ENCODE results near the gene ACO2. TPM values are rescaled to one million over a fixed set of nuclear protein-coding genes. Genes with fewer than 3 reads are reported as not detected.
"Not testable (repeated sequence)": the region's sequence is repeated elsewhere in the genome, so short reads cannot be mapped to it uniquely, and the experiment has no call there.

Gene ACO2
- total RNA-seq, 1 experiment from 2014 or later = 72.0 TPM

GRCh38 chr22:41561788-41562187, 92.9 kb downstream of the ACO2 start:
- no peak for DNase-seq (ENCODE audit: extremely low read depth, low read depth)

GRCh38 chr22:41562461-41562860, 93.5 kb downstream of the ACO2 start:
- no peak for DNase-seq (ENCODE audit: extremely low read depth, low read depth)

- DNase-seq (ENCODE audit: extremely low read depth, low read depth) = no peak
Measured at GRCh38 chr22:41563051-41563711, 94.3 kb downstream of the ACO2 start.

GRCh38 chr22:41564563-41564962, 95.6 kb downstream of the ACO2 start:
- DNase-seq (ENCODE audit: extremely low read depth, low read depth) = no peak

- DNase-seq (ENCODE audit: extremely low read depth, low read depth) = no peak
Measured at GRCh38 chr22:41565403-41566054, 96.6 kb downstream of the ACO2 start.

- DNase-seq (ENCODE audit: extremely low read depth, low read depth) = no peak
Measured at GRCh38 chr22:41567512-41567768, 98.5 kb downstream of the ACO2 start.

DNA sequence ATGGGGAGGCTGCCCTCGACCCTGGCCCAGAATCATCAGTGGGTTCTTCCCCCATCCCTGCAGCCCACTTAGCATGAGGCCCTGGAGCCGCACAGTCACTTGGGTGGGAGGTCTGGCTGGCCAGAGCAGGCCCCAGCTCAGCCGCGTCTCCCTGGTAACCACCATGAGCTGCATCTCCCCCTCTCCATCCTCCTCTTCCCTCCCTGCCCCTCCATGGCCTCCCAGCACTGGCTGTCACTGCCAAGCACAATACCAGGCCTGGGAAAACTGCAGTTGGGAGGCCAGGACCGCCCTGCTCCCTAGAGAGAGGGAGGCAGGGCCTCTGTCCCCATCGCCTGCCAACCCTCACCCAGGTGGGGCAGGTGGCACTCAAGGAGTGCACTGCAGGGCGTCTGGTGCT, 99.9 kb downstream of the ACO2 start:
- DNase-seq (ENCODE audit: extremely low read depth, low read depth) = no peak

DNA sequence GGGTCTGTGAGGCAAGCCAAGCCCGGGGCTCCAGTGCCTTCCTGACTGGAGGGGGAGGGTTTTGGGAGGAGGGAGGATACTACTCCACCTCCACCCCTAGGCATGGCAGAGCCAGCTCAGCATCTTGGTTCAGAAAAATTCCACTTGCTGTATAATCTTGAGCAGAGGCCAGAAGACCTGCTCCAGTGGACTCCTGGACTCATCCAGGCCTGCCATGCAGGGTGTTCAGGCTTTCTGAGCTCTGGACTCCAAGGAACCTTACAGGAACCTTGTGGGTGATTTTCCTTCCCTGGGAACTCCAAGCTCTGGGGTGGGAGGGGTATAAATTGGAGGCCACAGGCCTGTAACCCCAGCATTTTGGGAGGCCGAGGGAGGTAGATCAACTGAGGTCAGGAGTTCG, 101.3 kb downstream of the ACO2 start:
- DNase-seq (ENCODE audit: extremely low read depth, low read depth) = no peak

DNA sequence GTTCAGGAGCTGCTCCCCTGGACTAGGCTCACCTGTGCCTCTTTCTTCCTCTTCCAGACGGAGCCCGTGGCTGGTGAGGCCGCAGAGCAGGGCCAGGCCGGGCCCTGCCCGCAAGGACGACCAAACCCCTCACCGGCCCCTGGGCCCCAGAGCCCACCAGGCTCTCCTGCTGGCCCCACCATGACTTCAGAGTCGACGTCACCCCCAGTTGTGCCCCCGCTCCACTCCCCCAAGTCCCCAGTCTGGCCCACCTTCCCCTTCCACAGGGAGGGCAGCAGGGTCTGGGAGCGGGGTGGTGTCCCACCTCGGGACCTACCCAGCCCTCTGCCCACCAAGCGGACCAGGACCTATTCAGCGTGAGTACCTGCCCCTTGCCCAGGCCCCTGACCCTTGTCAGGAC, 102.9 kb downstream of the ACO2 start:
- DNase-seq (ENCODE audit: extremely low read depth, low read depth) = no peak

DNA sequence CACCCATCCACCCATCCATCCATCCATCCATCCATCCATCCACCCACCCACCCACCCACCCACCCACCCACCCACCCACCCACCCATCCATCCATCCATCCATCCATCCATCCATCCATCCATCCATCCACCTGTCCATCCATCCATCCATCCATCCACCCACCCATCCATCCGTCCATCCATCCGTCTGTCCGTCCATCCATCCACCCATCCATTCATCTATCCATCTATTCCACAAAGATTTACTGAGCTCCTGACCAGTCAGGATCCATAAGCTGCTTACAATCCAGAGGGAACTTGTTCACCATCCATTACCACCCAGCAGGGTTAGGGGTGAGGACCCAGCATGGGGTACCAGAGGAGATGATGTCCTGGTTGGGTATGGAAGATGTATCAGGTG, 103.4 kb downstream of the ACO2 start:
- not testable (repeated sequence) for DNase-seq (ENCODE audit: extremely low read depth, low read depth)

GRCh38 chr22:41573677-41574076, 104.8 kb downstream of the ACO2 start:
- no peak for DNase-seq (ENCODE audit: extremely low read depth, low read depth)

- no peak for DNase-seq (ENCODE audit: extremely low read depth, low read depth)
Measured at GRCh38 chr22:41574847-41575381, 106.0 kb downstream of the ACO2 start.

GRCh38 chr22:41575533-41575932, 106.6 kb downstream of the ACO2 start:
- DNase-seq (ENCODE audit: extremely low read depth, low read depth) = no peak

- DNase-seq (ENCODE audit: extremely low read depth, low read depth) = peak; percentile 42
Measured at GRCh38 chr22:41576877-41577276, 108.0 kb downstream of the ACO2 start.

- DNase-seq (ENCODE audit: extremely low read depth, low read depth) = no peak
Measured at GRCh38 chr22:41578114-41578513, 109.2 kb downstream of the ACO2 start.

Other genes starting within 250 kb of the ACO2 start
- 0.09 and 0.15 TPM in 2 replicates for gene CHADL, start 228.2 kb upstream of the ACO2 start, total RNA-seq (2014; rRNA removed; shearing (Covaris generic))
- gene RANGAP1, start 182.9 kb upstream of the ACO2 start, total RNA-seq (2014; rRNA removed; shearing (Covaris generic)) = 44.2 and 47.0 TPM in 2 replicates
- 23.5 and 23.7 TPM in 2 replicates for gene ZC3H7B, start 167.6 kb upstream of the ACO2 start, total RNA-seq (2014; rRNA removed; shearing (Covaris generic))
- 1.1 and 1.6 TPM in 2 replicates for gene TEF, start 87.2 kb upstream of the ACO2 start, total RNA-seq (2014; rRNA removed; shearing (Covaris generic))
- 16.1 and 18.2 TPM in 2 replicates for gene TOB2, start 22.3 kb upstream of the ACO2 start, total RNA-seq (2014; rRNA removed; shearing (Covaris generic))
- 66.8 and 69.2 TPM in 2 replicates for gene PHF5A, start 425 bp upstream of the ACO2 start, total RNA-seq (2014; rRNA removed; shearing (Covaris generic))
- 10.8 and 12.3 TPM in 2 replicates for gene POLR3H, start 75.4 kb downstream of the ACO2 start, total RNA-seq (2014; rRNA removed; shearing (Covaris generic))
- gene CSDC2, start 91.9 kb downstream of the ACO2 start, total RNA-seq (2014; rRNA removed; shearing (Covaris generic)) = not detected in 2 replicates
- 9.5 and 14.4 TPM in 2 replicates for gene PMM1, start 120.7 kb downstream of the ACO2 start, total RNA-seq (2014; rRNA removed; shearing (Covaris generic))
- gene DESI1, start 151.9 kb downstream of the ACO2 start, total RNA-seq (2014; rRNA removed; shearing (Covaris generic)) = 26.3 and 32.4 TPM in 2 replicates
- 329 and 336 TPM in 2 replicates for gene XRCC6, start 152.2 kb downstream of the ACO2 start, total RNA-seq (2014; rRNA removed; shearing (Covaris generic))
- gene SNU13, start 219.8 kb downstream of the ACO2 start, total RNA-seq (2014; rRNA removed; shearing (Covaris generic)) = 105 and 113 TPM in 2 replicates
- gene MEI1, start 230.4 kb downstream of the ACO2 start, total RNA-seq (2014; rRNA removed; shearing (Covaris generic)) = 0.43 and 0.50 TPM in 2 replicates